GM18505 (cell line): ENCODE data around the gene PAQR4.

Source experiments
- ATAC-seq: cut with Tn5 transposase; IDR thresholded peaks from one replicate; pipeline ENCODE4 v1.9.1; 2021; ENCODE audit not compliant: unreplicated experiment
- POLR2A ChIP-seq: IDR thresholded peaks from 4 replicates; pipeline ENCODE4 v1.6.1; 2011; ENCODE audit warnings: borderline replicate concordance; ENCODE audit not compliant: insufficient read depth, insufficient read length; ENCODE audit errors: extremely low read depth

The PAQR4 gene

GRCh38 chr16:2974319-2975056 is 5.3 kb downstream of the PAQR4 start:
- no peak for TF ChIP-seq POLR2A
- no peak for ATAC-seq

- TF ChIP-seq POLR2A = no peak
These were observed 6.1 kb downstream of the PAQR4 start for GRCh38 chr16:2975161-2975795.

GRCh38 chr16:2976201-2976600 is 7.1 kb downstream of the PAQR4 start:
- no peak for ATAC-seq

More at GRCh38 chr16:2975161-2975795, 6.1 kb downstream of the PAQR4 start:
- ATAC-seq = no peak

GRCh38 chr16:2976673-2977072 is 7.5 kb downstream of the PAQR4 start:
- no peak for ATAC-seq
- no peak for TF ChIP-seq POLR2A

More at GRCh38 chr16:2976201-2976600, 7.1 kb downstream of the PAQR4 start:
- no peak for TF ChIP-seq POLR2A

GRCh38 chr16:2977440-2977839 is 8.3 kb downstream of the PAQR4 start:
- ATAC-seq = no peak
- TF ChIP-seq POLR2A = no peak

- ATAC-seq = no peak
- TF ChIP-seq POLR2A = no peak
These were observed 10.6 kb downstream of the PAQR4 start for GRCh38 chr16:2979669-2980226.

GRCh38 chr16:2980227-2981176 is 11.4 kb downstream of the PAQR4 start, which contains the start of gene PKMYT1:
Gene PKMYT1, minus strand, starts transcription at chr16:2980446. Its CDS starts 789 bp downstream, at chr16:2979657.
- ATAC-seq = peak; percentile 62
- peak; percentile 95 for TF ChIP-seq POLR2A

GRCh38 chr16:2981177-2981898 is 12.2 kb downstream of the PAQR4 start:
- no peak for TF ChIP-seq POLR2A
- ATAC-seq = no peak

GRCh38 chr16:2981899-2982250 is 12.7 kb downstream of the PAQR4 start:
- TF ChIP-seq POLR2A = no peak
- no peak for ATAC-seq

GRCh38 chr16:2982402-2982801 is 13.3 kb downstream of the PAQR4 start:
- ATAC-seq = no peak
- TF ChIP-seq POLR2A = no peak

GRCh38 chr16:2983706-2984136 is 14.6 kb downstream of the PAQR4 start:
- ATAC-seq = no peak
- no peak for TF ChIP-seq POLR2A

- ATAC-seq = no peak
- TF ChIP-seq POLR2A = no peak
These were observed 16.3 kb downstream of the PAQR4 start for GRCh38 chr16:2985462-2985861.
